Measurements from ENCODE around the gene ELFN2. TPM values are rescaled to one million over a fixed set of nuclear protein-coding genes. Genes with fewer than 3 reads are reported as not detected.

Gene ELFN2
- total RNA-seq, 4 donors from 2014 or later: 0.10 to 0.59 (median 0.31) TPM

DNA sequence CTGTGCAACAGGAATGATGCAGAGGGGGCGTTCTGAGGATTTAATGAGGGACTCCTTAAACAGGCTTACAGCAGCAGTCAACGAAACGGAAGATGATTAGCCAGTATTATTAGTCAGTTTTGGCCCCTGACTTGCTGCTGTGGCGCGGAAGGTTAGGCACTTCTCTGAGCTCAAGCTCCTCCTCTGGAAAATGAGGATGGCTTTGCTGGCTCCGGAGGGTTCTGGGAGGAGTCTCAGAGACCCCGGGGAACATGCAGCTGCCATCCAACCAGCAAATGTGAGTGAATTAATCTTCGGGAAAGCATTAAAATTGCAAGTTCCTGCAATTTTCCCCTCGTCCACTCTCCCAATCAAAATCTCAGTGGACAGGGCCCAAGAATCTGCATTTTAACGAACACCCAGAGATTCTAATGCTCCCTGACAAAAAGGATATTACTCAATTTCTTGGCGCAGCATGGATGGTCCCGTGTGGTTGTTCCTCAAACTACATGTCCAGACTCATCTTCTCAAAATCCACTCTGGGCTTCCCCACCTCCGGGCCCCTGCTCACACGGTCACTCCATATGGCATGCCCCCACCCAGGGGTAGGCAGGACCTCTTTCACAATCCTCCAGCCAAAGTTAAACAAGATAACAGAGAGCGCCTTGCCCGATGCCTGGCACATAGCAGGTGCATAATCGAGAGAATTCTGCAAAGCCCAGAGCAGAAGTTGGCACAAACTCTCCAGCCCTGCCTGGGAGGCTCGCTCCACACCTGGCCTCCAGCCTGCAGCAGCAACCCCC lies 6.4 kb downstream of the ELFN2 start:
- H3K27ac ChIP-seq: no peak overlapping the region
- 39% methylated on average over 7 of the region's 18 CpGs for WGBS
- DNase-seq (ENCODE audit: low spot score in 2 of 2): no peak
- H3K4me1 ChIP-seq: peaks cover 25% of the 10 kb centered on the region
- TF ChIP-seq POLR2AphosphoS5 (IDR thresholded peaks at IDR 0.05): no peak
- TF ChIP-seq POLR2A (IDR thresholded peaks at IDR 0.05): no peak
- TF ChIP-seq EP300 (IDR thresholded peaks at IDR 0.05): no peak
- TF ChIP-seq, protein P1, sequence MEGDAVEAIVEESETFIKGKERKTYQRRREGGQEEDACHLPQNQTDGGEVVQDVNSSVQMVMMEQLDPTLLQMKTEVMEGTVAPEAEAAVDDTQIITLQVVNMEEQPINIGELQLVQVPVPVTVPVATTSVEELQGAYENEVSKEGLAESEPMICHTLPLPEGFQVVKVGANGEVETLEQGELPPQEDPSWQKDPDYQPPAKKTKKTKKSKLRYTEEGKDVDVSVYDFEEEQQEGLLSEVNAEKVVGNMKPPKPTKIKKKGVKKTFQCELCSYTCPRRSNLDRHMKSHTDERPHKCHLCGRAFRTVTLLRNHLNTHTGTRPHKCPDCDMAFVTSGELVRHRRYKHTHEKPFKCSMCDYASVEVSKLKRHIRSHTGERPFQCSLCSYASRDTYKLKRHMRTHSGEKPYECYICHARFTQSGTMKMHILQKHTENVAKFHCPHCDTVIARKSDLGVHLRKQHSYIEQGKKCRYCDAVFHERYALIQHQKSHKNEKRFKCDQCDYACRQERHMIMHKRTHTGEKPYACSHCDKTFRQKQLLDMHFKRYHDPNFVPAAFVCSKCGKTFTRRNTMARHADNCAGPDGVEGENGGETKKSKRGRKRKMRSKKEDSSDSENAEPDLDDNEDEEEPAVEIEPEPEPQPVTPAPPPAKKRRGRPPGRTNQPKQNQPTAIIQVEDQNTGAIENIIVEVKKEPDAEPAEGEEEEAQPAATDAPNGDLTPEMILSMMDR (IDR thresholded peaks at IDR 0.05): no peak
- H3K9me3 ChIP-seq: no peaks in the 10 kb centered on the region
- H3K27me3 ChIP-seq: peaks cover 98% of the 10 kb centered on the region
- peak overlapping the region; percentile 40 for H3K4me3 ChIP-seq
- H3K36me3 ChIP-seq: no peaks in the 10 kb centered on the region

DNA sequence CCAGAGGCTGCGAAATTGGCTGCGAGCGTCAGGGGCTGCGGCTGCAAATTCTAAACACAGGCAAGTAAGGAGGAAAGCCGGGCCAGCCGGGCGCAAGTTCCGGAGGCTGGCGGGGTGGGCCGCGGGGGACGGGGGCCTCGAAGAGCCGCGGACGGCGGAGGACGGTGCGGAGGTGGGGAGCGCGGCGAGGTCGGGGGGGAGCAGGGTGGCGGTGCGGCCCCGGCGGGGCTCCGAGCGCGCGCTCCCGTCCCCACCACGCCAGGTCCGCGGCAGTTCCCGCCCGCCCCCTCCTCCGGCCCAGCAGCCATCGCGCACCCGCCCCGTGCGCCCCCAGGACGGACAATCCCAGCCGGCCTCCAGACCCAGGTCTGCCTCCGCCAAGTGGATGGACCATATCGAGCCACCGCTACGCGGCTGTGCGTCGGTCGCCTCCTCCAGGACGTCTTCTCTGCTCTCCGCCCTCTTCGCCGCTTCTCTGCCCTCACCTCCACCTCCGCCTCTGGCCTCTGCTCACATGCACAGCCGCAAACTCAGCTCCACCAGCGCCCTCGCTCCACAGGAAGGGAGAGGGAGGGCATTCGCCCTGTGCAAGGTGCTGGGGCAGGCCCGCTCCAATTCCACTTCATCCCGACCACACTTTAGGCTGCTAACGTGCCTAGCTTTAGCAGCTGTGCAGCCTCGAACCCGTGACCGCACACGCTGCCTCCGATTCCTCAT lies 7.2 kb downstream of the ELFN2 start:
- Histone ChIP-seq H3K9me3 (no peaks in the 10 kb centered on the region), H3K27me3 (peaks cover 96% of the 10 kb centered on the region), H3K27ac (no peak overlapping the region), H3K4me1 (peaks cover 24% of the 10 kb centered on the region), H3K36me3 (no peaks in the 10 kb centered on the region), H3K4me3 (peak overlapping the region; percentile 40)
- no peak for DNase-seq (ENCODE audit: low spot score in 2 of 2)
- WGBS: 2% methylated on average over 20 of the region's 70 CpGs
- TF ChIP-seq, protein P1 (IDR thresholded peaks at IDR 0.05): no peak
- TF ChIP-seq POLR2A (IDR thresholded peaks at IDR 0.05): no peak
- no peak for TF ChIP-seq EP300 (IDR thresholded peaks at IDR 0.05)
- no peak for TF ChIP-seq POLR2AphosphoS5 (IDR thresholded peaks at IDR 0.05)

DNA sequence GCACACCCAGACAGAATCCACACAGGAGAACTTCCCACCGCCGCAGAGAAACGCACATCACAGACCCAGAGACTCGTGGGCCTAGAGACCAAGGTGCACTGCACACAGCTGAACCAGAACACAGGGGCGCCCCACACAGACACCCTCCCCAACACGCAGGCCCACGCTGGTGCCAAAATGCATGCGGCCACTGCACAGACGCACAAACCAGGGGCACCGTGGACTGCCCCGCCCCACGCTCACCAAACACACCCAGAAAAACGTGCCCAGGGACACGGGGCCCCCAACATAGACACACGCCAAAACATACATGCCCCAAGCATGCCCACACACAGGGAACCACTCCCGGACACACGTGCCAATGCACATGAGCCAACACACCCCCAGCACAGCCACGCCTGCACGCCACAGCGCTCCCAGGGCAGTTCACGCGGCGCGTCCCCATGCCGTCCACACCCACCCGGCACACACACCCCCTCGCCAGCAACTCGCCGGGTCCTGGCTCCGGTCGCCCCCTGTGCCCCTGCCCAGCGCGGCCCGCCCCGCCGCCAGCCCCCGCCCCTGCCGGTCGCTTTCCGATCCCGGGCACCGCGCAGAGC lies 7.8 kb downstream of the ELFN2 start:
- Histone ChIP-seq H3K27me3 (peaks cover 96% of the 10 kb centered on the region), H3K4me3 (peak overlapping the region; percentile 40), H3K36me3 (no peaks in the 10 kb centered on the region), H3K27ac (no peak overlapping the region), H3K4me1 (peaks cover 24% of the 10 kb centered on the region), H3K9me3 (no peaks in the 10 kb centered on the region)
- no peak for TF ChIP-seq POLR2AphosphoS5 (IDR thresholded peaks at IDR 0.05)
- WGBS: no CpG with 5 or more reads among the region's 43 CpGs
- DNase-seq (ENCODE audit: low spot score in 2 of 2): no peak

DNA sequence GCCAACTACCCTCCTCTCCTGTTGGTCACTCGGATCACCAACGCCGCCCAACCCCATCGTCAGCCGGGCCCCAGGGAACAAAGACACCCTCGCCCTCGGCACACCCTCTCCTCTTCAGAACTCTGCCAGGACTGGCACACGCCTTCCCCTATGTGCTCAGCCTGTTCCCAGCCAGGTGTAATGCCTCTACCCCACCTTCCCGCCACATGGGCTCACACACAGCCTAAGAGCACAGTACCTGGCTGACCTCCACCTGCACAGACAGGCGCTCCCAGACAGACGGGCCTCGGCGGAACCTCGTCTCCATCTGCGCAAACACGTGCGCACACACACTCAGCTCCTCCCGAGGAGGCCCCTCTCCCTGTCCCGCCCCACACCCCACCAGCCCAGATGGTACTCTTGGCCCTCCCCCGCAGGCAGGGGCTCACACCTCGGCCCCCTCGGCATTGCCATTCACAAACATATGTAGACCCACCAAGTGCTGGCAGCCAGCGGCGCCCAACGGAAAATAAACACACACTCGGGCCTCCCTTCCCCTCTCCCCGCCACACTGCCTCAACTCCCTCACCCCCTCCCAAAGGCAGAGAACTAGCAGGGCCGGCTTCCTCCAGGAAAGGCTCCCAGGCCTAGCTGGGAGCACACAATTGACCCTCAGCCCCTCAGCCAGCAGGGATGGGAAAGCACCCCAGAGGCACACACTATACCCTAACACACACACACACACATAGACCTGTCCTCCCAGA lies 8.5 kb downstream of the ELFN2 start:
- peaks cover 24% of the 10 kb centered on the region for H3K4me1 ChIP-seq
- H3K4me3 ChIP-seq: peak overlapping the region; percentile 40
- H3K27ac ChIP-seq: no peak overlapping the region
- no peaks in the 10 kb centered on the region for H3K9me3 ChIP-seq
- peaks cover 96% of the 10 kb centered on the region for H3K27me3 ChIP-seq
- H3K36me3 ChIP-seq: no peaks in the 10 kb centered on the region
- 44% methylated on average over 21 of the region's 28 CpGs for WGBS
- TF ChIP-seq, protein P1 (IDR thresholded peaks at IDR 0.05): no peak
- TF ChIP-seq EP300 (IDR thresholded peaks at IDR 0.05) (no peak), POLR2AphosphoS5 (IDR thresholded peaks at IDR 0.05) (no peak), POLR2A (IDR thresholded peaks at IDR 0.05) (no peak)
- no peak for DNase-seq (ENCODE audit: low spot score in 2 of 2)

DNA sequence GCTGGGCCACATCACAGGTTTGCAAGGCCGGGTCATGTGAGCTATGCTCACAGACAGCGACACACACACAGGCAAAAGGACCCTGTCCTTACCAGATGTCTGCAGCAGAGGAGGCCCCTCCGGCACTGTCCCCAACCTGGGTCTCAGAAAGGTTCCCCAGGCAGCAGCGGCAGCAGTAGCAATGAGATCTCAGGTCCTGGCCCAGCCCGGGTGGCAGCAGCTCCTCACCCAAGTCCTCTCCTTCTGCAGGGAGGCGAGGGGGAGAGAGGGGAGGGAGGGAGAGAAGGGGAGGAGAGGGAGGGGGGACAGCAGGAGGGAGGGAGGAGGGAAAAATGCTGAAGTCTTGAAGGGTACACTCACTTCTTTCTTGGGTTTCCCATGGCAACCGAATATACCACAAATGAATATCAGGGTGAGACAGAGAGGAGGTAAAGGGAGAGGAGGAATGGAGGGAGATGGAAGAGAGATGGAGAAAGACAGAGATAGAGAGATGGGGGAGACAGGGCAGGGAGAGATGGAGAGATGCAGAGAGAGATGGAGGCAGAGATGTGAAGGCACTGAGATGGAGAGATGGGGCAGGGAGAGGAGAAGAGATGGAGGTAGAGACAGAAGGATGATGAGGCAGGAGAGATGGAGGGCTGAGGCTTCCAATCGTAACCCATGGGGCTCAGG lies 9.5 kb downstream of the ELFN2 start:
- Histone ChIP-seq H3K36me3 (no peaks in the 10 kb centered on the region), H3K9me3 (no peaks in the 10 kb centered on the region), H3K27ac (no peak overlapping the region), H3K4me3 (no peak overlapping the region), H3K4me1 (peaks cover 24% of the 10 kb centered on the region), H3K27me3 (peaks cover 91% of the 10 kb centered on the region)
- DNase-seq (ENCODE audit: low spot score in 2 of 2): no peak
- TF ChIP-seq POLR2A (IDR thresholded peaks at IDR 0.05) (no peak), POLR2AphosphoS5 (IDR thresholded peaks at IDR 0.05) (no peak), EP300 (IDR thresholded peaks at IDR 0.05) (no peak)
- TF ChIP-seq, protein P1 (IDR thresholded peaks at IDR 0.05): no peak
- WGBS: 66% methylated on average over 8 of the region's 8 CpGs
